ENCODE measurements around the gene SAMD11.

- TF ChIP-seq CTCF (conservative IDR thresholded peaks at IDR 0.05 in 1 of 2, IDR thresholded peaks at IDR 0.05 in 1 of 2; ENCODE audit: extremely low read depth in 1 of 2, insufficient read depth in 1 of 2, low read depth in 1 of 2, low read length in 2 of 2): no peak
- TF ChIP-seq EZH2 (IDR thresholded peaks at IDR 0.05; ENCODE audit: borderline replicate concordance, low read length): no peak
Observed at GRCh38 chr1:932173-932510, 8.4 kb downstream of the SAMD11 start.

All from mammary epithelial cell (primary cell).